GM19023 (cell line): ENCODE data around the gene ARMCX6.
"Not testable (repeated sequence)": the region's sequence is repeated elsewhere in the genome, so short reads cannot be mapped to it uniquely, and the experiment has no call there.

Source experiments
- ATAC-seq: cut with Tn5 transposase; IDR thresholded peaks from one replicate; pipeline ENCODE4 v1.9.1; 2021; ENCODE audit warnings: mild to moderate bottlenecking, moderate library complexity; ENCODE audit not compliant: unreplicated experiment

Gene ARMCX6

DNA sequence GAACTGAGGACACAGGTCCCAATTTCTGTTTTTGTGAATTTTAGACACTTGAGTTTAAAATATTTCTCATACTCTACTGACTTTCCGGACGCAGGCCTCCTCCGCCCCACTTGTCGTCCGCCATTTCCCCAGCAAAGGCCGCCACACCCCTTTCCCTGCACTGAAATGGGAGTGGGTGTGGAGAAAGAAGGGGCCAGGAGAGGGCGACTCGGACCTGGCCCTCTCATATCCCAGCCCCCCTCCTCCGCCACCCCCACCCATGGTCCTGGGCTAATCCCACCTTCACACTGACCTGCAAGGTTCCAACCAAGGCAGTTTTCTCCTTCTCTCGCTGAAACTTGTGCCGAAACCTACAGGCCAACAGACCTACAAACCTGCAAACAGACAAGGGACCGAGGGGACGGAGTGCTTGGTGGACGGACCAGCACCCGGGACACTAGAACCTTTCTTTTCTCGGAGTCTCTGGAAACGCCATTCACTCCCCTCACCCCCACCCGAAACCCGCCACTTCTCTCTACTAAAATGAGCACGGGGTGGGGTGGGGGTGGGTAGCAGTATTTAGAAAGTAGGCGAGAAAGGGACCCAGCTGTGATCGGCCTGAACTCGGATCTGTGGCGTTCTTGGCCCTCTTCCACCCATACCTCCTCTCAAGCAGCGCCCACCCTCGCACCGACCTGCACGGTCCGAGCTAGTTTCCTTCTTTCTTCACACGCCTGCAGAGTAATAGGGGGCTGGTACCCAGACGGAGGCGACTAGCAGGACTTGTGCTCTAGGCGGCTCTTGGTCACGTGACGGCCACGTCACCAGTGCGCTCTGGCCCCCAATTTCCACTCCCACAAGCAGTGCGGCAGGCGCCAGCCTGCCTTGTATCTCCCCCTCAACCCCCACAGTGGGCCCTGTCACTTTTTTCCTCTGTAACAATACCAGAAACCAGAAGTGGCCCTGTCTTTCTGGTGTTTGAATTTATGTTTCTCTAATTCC lies at the start of gene ARMCX6:
TSS of gene ARMCX6 (minus strand) at position 790 of the 981 bp plus-strand sequence. CDS start 1,380 bp downstream, outside the sequence.
- ATAC-seq, result peak; percentile 93

DNA sequence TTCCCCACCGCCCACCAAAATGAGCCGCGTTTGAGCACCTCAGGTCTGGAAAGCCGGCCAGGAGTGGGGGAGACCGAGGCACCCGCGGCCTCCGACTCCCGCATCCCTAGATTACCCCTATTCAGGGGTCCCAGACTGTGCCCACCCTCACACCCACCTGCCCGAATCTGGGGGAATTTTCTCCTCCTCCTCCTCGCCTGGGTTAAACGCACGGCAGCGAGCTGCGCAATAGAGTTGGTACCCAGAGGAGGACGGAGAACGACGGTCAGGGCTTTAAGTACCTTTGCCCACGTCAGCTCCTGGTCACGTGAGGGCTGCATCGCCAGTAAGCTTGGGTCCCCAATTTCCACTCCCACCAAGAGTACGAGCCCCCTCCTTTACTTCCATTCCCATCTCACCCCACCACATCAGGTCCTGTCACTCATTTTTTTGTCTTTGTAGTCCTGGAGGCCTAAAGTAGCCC lies 41.8 kb upstream of the ARMCX6 start, which contains the start of gene ARMCX2:
TSS of gene ARMCX2 (minus strand) at position 250 of the 463 bp plus-strand sequence. CDS start 2,262 bp downstream, outside the sequence.
- peak; percentile 49 for ATAC-seq

DNA sequence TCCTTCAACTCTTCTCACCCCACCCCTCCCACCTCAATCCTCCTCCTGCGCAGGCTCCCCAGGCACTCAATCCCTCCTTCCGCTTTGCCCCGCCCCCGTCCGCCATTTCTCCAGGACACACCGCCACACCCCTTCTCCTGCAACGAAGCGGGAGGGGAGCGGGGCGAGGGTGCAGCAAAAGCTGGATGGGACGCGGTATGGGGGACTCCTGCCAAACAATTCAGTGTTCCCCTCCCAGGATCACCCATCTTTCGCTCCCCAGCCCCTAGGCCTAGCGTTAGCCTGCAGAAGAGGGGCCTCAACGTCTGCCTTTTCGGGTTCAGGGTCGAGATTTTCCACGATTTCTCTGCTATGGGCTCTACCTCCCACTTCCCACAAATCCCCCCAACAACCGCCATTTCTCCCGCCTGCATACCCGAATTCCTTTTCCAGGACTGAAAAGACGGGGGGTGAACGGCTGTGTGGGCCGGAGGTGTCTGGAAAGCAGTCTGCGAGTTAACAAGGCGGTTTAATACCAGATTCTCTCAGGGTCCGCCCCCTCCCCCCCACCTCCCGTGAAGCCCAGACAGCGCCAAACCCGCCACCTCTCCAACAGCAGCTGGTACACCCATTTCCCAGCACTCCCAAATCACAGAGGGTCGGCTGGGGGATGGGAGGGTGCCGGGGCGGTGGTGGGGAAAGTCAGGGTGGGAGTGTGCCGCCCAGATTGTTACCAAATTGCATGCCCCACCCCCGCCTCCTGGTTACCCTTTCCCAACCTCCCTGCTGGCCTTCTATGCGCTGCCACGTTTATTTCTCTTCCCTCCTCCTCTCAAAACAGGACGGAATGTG lies 41.1 kb upstream of the ARMCX6 start:
- peak; percentile 77 for ATAC-seq

DNA sequence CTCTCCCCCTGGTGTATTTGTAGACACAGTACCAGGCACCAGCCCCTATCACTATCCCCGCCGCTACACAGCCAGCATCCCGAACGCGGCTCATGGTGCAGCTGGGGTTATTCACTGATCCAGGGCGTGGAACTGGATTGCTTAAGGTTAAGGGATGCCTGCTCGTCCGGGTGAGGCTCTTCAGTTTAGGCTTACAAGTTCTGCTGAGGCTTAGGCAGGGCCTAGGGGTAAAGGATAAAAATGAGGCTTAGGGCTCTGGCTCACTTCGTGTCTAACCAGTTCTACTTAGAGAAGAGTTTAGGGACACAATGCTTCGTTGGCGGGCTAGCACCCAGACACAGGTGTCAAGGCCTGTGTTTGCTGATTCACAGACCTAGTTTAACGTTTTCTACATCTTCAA lies 39.7 kb upstream of the ARMCX6 start:
- no peak for ATAC-seq

DNA sequence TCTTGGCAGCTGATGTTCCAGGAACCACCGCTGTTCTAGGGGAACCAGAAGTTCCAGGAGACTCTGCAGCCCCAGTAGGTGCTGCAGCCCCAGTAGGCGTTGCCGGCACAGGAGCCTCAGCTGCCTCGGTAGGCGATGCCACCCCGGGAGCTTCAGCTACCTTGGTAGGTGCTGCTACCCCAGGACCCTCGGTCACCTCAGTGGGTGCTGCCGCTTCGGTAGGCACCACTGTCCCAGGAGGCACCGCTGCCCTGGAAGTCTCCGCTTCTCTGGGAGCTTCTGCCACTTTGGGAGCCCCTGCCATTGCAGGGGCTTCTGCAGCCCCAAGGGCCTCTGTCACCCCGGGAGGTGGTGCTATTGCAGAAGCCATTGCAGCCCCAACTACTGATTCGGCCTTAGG lies 39.0 kb upstream of the ARMCX6 start:
- no peak for ATAC-seq

DNA sequence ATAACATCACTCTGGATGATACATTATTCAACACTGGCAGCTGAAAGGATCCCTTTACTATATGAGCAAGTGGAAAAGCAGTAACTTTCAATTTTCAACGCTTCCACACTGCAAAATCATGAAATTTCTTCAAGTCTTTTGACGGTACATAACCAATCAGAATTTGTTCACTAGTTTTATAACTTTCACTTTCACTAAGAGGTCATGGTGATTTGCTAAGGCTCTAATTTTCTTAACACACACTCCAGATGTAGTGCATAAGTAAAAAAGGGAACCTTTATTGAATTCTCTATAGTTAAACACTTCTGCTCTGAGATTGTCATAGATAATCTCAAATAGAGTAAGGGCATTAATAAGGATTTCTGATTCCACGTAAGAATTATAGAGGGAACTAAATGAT lies 37.7 kb upstream of the ARMCX6 start:
- ATAC-seq, result no peak

DNA sequence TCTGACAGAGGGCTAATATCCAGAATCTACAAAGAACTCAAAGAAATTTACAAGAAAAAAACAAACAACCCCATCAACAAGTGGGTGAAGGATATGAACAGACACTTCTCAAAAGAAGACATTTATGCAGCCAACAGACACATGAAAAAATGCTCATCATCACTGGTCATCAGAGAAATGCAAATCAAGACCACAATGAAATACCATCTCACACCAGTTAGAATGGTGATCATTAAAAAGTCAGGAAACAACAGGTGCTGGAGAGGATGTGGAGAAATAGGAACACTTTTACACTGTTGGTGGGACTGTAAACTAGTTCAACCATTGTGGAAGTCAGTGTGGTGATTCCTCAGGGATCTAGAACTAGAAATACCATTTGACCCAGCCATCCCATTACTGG lies 29.9 kb upstream of the ARMCX6 start:
- ATAC-seq, result not testable (repeated sequence)

DNA sequence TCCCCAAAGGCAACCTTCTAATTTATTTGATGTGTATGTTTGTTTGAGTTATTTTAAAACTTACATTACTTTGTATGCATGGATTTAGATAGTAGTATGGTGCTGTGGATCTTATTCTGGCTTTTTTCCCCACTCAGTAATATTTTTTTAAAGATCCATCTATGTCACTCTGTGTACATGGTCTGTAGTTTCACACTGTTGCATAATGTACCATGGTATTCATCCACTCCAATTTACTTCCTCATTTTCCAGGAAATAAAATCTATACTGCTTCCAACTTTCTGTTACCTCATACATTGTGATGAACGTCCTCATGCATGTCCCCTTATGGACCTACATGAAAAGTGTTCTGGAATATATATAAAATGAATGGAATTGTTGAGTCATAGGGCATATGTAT lies 24.3 kb upstream of the ARMCX6 start:
- ATAC-seq, result no peak

DNA sequence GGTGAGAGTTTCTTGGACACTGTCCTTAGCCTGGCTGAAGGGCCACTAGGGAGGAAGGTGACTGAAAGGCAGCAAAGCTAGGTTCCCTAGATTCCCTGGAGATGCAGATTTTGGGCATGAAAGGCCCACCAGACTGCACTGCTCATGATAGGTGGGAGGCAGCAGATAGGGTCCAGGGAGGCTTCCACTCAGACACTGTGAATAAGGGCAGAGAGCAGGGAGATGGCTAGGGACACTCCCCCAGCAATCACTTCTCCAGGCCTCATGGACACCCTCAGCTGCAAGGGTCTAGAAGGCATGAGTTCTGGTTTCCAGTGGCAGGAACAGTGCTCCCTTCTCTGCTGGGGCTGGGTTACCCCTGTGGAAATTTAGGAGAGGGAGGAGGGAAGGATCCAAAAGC lies 21.8 kb upstream of the ARMCX6 start:
- ATAC-seq, result no peak

DNA sequence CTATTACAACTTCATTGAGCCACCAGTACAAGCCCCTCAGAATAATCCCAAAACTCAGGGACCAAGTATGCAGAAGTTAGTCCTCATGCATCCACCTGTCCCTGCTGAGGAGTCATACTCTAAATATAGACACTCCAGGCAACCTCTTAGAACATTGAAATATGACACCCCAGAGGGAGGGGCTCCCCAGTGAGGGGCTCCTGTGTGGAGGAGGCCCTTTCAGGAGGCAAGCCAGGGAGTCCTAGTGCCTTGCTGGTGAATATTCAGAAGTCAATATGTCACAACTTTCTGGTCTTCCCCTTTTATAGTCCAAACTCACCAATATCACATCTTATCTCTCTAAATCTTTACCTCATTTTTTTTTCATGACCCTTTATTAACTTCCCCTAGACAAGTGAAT lies 1.6 kb upstream of the ARMCX6 start:
- ATAC-seq, result no peak

DNA sequence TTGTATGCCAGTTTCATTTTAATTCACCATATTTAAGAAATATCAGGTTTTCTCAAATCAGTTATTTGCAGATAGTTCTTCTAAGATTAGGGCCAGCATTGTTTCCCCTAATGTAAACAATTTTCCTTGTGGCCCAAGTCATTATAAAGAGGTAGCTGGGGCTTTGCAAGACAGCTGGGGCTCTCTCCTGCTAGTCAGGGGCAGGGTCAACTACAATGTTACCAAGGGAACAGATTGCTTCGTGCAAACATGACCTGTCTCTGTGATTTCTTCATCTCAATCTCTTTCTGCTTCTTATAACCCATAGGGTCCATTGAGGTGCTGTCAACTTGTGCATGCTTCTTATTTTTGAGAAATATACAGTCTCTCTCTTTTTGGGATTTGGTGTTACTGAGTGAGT lies 12.1 kb downstream of the ARMCX6 start:
- no peak for ATAC-seq

DNA sequence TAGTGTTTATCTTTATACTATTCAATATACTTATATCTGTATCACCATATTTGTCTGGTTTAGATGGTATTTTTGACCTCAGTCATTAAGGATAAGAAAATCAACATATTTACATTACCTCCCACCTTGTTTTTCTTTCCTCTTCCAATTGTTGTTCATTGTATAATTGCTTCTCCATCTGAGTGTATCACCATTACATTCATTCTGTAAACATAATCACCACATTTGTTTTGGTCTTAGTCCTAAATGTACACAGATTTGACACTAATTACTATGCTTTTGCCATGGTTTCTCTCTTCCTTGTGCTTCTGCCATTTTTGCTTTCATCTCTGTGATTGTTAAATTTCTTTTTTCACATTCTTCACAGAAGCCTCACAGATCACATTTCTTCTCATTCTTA lies 12.7 kb downstream of the ARMCX6 start:
- ATAC-seq, result no peak

DNA sequence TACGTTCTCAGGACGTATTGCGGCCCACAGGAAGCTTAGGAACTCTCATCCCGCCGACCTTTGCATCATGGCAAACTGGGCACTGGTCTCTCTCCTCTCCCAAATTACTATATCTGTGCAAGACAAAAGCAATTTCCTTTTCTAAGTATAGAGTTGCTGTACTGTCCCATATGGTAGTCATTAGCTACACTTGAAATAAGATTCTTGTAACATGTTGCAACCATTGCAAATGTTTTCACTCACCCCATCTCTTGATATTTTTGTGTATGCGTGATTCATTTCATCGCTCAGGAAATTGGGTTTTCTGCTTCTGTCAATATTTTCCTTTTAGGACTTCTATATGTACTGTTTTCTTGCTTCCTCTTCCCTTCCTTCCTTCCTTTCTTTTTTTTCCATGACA lies 15.7 kb downstream of the ARMCX6 start:
- no peak for ATAC-seq

DNA sequence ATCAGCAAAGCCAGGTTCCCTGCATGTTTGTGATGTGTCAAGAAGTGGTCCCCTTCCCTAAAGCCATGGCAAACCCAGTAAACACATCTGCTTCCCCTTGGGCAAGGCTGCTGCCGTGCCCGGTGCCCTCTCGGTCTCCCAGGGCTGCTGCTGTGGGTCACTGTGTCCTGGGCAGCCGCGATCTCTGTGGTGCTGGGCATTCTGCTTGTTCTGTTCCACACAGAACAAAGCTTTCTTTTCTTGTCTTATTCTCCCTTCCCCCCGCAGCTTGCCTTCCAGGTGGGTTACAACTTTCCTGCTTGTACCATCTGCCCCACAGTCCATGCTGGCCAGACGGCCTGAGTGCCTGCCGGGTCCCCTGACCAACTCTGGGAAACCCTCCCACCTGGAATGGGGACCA lies 18.2 kb downstream of the ARMCX6 start:
- ATAC-seq, result not testable (repeated sequence)

DNA sequence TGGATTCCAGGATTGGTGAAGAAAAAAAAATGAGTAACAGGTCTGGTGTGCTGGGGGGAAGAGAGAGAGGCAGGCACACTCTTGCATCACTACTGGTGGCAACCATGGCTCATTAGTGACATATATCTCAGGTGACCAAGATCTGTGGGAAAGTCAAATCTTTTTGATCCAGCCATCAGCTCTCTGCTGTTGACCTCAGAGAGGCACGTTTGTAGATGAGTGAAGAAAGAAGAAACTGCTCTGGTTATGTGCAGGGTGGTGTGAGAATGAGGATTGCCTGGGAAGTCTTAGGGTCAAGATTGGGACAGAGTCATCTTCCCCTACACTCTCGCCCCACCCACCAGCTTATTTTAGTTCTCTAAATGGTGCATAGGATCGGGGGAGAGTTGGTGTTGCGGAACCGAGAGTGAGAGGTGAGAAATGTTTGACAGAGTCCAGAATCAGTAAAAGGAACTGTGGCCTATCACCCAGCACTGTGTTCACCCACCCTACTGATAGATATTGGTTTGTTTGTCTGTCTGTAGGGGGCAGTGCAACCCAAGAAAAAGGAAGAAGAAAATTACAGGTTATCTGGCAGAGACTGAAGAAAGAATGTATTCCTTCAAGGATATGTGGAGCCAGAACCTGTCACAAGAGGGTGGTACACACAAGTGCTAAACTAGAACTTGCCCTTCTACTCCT lies 21.9 kb downstream of the ARMCX6 start:
- peak; percentile 96 for ATAC-seq
